Osteocyte (in vitro differentiated cells): ENCODE data around the gene IPO13. TPM values are rescaled to one million over a fixed set of nuclear protein-coding genes. Genes with fewer than 3 reads are reported as not detected.

Experiments used
- DNase-seq: peaks from one replicate; pipeline ENCODE4 v3.0.0; 2021; ENCODE audit warnings: mixed read lengths; ENCODE audit not compliant: unreplicated experiment; ENCODE audit errors: extremely low spot score
- H3K27ac Mint-ChIP-seq: one replicate; pipeline ENCODE4 v1.8.0; 2021; ENCODE audit warnings: mild to moderate bottlenecking, mixed read lengths; ENCODE audit not compliant: unreplicated experiment
- H3K27me3 Mint-ChIP-seq: one replicate; pipeline ENCODE4 v1.8.0; 2021; ENCODE audit warnings: mixed read lengths; ENCODE audit not compliant: unreplicated experiment
- H3K36me3 Mint-ChIP-seq: one replicate; pipeline ENCODE4 v1.8.0; 2021; ENCODE audit warnings: mixed read lengths; ENCODE audit not compliant: unreplicated experiment
- H3K4me1 Mint-ChIP-seq: one replicate; pipeline ENCODE4 v1.8.0; 2021; ENCODE audit warnings: mixed read lengths; ENCODE audit not compliant: unreplicated experiment
- H3K4me3 Mint-ChIP-seq: one replicate; pipeline ENCODE4 v1.8.0; 2021; ENCODE audit warnings: mild to moderate bottlenecking, moderate library complexity, mixed read lengths; ENCODE audit not compliant: unreplicated experiment
- H3K9me3 Mint-ChIP-seq: one replicate; pipeline ENCODE4 v1.8.0; 2021; ENCODE audit warnings: mixed read lengths; ENCODE audit not compliant: unreplicated experiment
- total RNA-seq: library from RNA; stranded (reverse); gene quantifications from 2 replicates; pipeline ENCODE4 v1.2.1, GENCODE V29; 2021
- TF ChIP-seq, protein P1 (sequence below): fragments of 200-600 bp; sonication (generic); IDR thresholded peaks from 2 replicates; pipeline ENCODE4 v1.5.0; 2021; ENCODE audit warnings: antibody characterized with exemption, mild to moderate bottlenecking, moderate library complexity

IPO13 gene
- total RNA-seq, 1 donor from 2014 or later: 40.8 TPM

DNA sequence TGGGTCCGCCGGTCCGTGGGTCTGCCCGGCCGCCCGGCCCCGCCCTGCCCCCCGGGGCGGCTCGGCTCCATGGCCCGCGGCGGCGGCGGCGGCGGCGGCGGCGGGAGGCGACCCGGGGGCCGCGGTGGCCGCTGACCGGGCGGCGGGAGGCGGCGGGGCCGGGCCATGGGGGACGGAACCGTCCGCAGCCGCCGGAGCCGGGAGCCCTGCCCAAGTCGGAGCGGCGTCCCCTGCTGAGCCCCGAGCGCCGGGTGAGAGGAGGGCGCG lies 32.4 kb downstream of the IPO13 start:
- Mint-ChIP-seq H3K36me3 (peaks cover 16% of the 10 kb centered on the region), H3K4me1 (peaks cover 52% of the 10 kb centered on the region), H3K27ac (no peak overlapping the region), H3K27me3 (no peaks in the 10 kb centered on the region), H3K4me3 (no peak overlapping the region), H3K9me3 (no peaks in the 10 kb centered on the region)
- TF ChIP-seq, protein P1, sequence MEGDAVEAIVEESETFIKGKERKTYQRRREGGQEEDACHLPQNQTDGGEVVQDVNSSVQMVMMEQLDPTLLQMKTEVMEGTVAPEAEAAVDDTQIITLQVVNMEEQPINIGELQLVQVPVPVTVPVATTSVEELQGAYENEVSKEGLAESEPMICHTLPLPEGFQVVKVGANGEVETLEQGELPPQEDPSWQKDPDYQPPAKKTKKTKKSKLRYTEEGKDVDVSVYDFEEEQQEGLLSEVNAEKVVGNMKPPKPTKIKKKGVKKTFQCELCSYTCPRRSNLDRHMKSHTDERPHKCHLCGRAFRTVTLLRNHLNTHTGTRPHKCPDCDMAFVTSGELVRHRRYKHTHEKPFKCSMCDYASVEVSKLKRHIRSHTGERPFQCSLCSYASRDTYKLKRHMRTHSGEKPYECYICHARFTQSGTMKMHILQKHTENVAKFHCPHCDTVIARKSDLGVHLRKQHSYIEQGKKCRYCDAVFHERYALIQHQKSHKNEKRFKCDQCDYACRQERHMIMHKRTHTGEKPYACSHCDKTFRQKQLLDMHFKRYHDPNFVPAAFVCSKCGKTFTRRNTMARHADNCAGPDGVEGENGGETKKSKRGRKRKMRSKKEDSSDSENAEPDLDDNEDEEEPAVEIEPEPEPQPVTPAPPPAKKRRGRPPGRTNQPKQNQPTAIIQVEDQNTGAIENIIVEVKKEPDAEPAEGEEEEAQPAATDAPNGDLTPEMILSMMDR: no peak
- no peak for DNase-seq

GRCh38 chr1:43979528-43980254 lies 32.9 kb downstream of the IPO13 start:
- Mint-ChIP-seq H3K9me3 (no peaks in the 10 kb centered on the region), H3K36me3 (peaks cover 16% of the 10 kb centered on the region), H3K27ac (peak overlapping the region; percentile 81), H3K4me3 (peak overlapping the region; percentile 83), H3K4me1 (peaks cover 51% of the 10 kb centered on the region), H3K27me3 (no peaks in the 10 kb centered on the region)
- DNase-seq: no peak
- TF ChIP-seq, protein P1: no peak

GRCh38 chr1:43980255-43981134 lies 33.7 kb downstream of the IPO13 start:
- Mint-ChIP-seq H3K27me3 (no peaks in the 10 kb centered on the region), H3K4me1 (peaks cover 51% of the 10 kb centered on the region), H3K9me3 (no peaks in the 10 kb centered on the region), H3K4me3 (peak overlapping the region; percentile 83), H3K36me3 (peaks cover 17% of the 10 kb centered on the region), H3K27ac (peak overlapping the region; percentile 81)
- no peak for DNase-seq
- TF ChIP-seq, protein P1: no peak

DNA sequence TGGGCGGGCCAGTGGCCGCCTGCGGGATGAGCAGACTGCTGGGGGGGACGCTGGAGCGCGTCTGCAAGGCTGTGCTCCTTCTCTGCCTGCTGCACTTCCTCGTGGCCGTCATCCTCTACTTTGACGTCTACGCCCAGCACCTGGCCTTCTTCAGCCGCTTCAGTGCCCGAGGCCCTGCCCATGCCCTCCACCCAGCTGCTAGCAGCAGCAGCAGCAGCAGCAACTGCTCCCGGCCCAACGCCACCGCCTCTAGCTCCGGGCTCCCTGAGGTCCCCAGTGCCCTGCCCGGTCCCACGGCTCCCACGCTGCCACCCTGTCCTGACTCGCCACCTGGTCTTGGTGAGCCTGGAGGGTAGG lies 34.4 kb downstream of the IPO13 start:
- no peaks in the 10 kb centered on the region for H3K9me3 Mint-ChIP-seq
- no peaks in the 10 kb centered on the region for H3K27me3 Mint-ChIP-seq
- H3K4me3 Mint-ChIP-seq: no peak overlapping the region
- H3K4me1 Mint-ChIP-seq: peaks cover 46% of the 10 kb centered on the region
- TF ChIP-seq, protein P1: no peak
- DNase-seq: no peak
- H3K27ac Mint-ChIP-seq: no peak overlapping the region
- peaks cover 17% of the 10 kb centered on the region for H3K36me3 Mint-ChIP-seq

GRCh38 chr1:43981636-43982035 lies 34.9 kb downstream of the IPO13 start:
- peaks cover 19% of the 10 kb centered on the region for H3K36me3 Mint-ChIP-seq
- peaks cover 43% of the 10 kb centered on the region for H3K4me1 Mint-ChIP-seq
- no peak for DNase-seq

More at GRCh38 chr1:43981636-43982035, 34.9 kb downstream of the IPO13 start:
- Mint-ChIP-seq H3K4me3 (no peak overlapping the region), H3K27ac (no peak overlapping the region), H3K9me3 (no peaks in the 10 kb centered on the region), H3K27me3 (no peaks in the 10 kb centered on the region)
- TF ChIP-seq, protein P1: no peak
